Mucosa of stomach (tissue), 1 donor: Measurements from ENCODE around the gene WWC1.

Experiments used
- H3K27me3 ChIP-seq: one replicate; pipeline ENCODE4 v1.7.0; 2013; ENCODE audit warnings: mild to moderate bottlenecking, low read length; ENCODE audit not compliant: control insufficient read depth, insufficient read depth
- H3K36me3 ChIP-seq: one replicate; pipeline ENCODE4 v1.7.0; 2013; ENCODE audit warnings: low read length; ENCODE audit not compliant: control insufficient read depth, insufficient read depth
- H3K4me1 ChIP-seq: one replicate; pipeline ENCODE4 v1.7.0; 2013; ENCODE audit warnings: mild to moderate bottlenecking, low read length; ENCODE audit not compliant: control insufficient read depth, insufficient read depth
- H3K4me3 ChIP-seq: one replicate; pipeline ENCODE4 v1.7.0; 2013; ENCODE audit warnings: low read length
- H3K9ac ChIP-seq: one replicate; pipeline ENCODE4 v1.7.0; 2013; ENCODE audit warnings: mild to moderate bottlenecking, low read length, moderate library complexity
- H3K9me3 ChIP-seq: one replicate; pipeline ENCODE4 v1.7.0; 2013; ENCODE audit warnings: mild to moderate bottlenecking, low read length, moderate library complexity; ENCODE audit not compliant: control insufficient read depth
- donor health status: Pancreatic carcinoma.

WWC1 gene

GRCh38 chr5:168362097-168362885 lies 70.8 kb downstream of the WWC1 start:
- Histone ChIP-seq H3K4me1 (peaks cover 37% of the 10 kb centered on the region), H3K36me3 (no peaks in the 10 kb centered on the region), H3K4me3 (no peak overlapping the region), H3K27me3 (no peaks in the 10 kb centered on the region), H3K9me3 (no peaks in the 10 kb centered on the region), H3K9ac (no peak overlapping the region)

- H3K27me3 ChIP-seq: no peaks in the 10 kb centered on the region
- H3K4me1 ChIP-seq: peaks cover 37% of the 10 kb centered on the region
- no peak overlapping the region for H3K4me3 ChIP-seq
- H3K36me3 ChIP-seq: no peaks in the 10 kb centered on the region
- no peak overlapping the region for H3K9ac ChIP-seq
- H3K9me3 ChIP-seq: no peaks in the 10 kb centered on the region
Observed at GRCh38 chr5:168364151-168364661, 72.8 kb downstream of the WWC1 start.

- H3K9me3 ChIP-seq: no peaks in the 10 kb centered on the region
- H3K27me3 ChIP-seq: no peaks in the 10 kb centered on the region
- no peaks in the 10 kb centered on the region for H3K36me3 ChIP-seq
- H3K4me3 ChIP-seq: no peak overlapping the region
- no peak overlapping the region for H3K9ac ChIP-seq
- H3K4me1 ChIP-seq: peaks cover 37% of the 10 kb centered on the region
Observed at GRCh38 chr5:168364750-168365550, 73.5 kb downstream of the WWC1 start.

- Histone ChIP-seq H3K36me3 (no peaks in the 10 kb centered on the region), H3K27me3 (no peaks in the 10 kb centered on the region), H3K9me3 (no peaks in the 10 kb centered on the region), H3K4me1 (peaks cover 38% of the 10 kb centered on the region), H3K4me3 (no peak overlapping the region), H3K9ac (no peak overlapping the region)
Observed at GRCh38 chr5:168365581-168366081, 74.2 kb downstream of the WWC1 start.

GRCh38 chr5:168366116-168366515 lies 74.7 kb downstream of the WWC1 start:
- Histone ChIP-seq H3K27me3 (no peaks in the 10 kb centered on the region), H3K4me3 (no peak overlapping the region), H3K36me3 (no peaks in the 10 kb centered on the region), H3K9me3 (no peaks in the 10 kb centered on the region), H3K9ac (no peak overlapping the region), H3K4me1 (peaks cover 38% of the 10 kb centered on the region)

- no peak overlapping the region for H3K4me3 ChIP-seq
- no peaks in the 10 kb centered on the region for H3K27me3 ChIP-seq
- no peaks in the 10 kb centered on the region for H3K9me3 ChIP-seq
- no peak overlapping the region for H3K9ac ChIP-seq
- peaks cover 26% of the 10 kb centered on the region for H3K4me1 ChIP-seq
- H3K36me3 ChIP-seq: no peaks in the 10 kb centered on the region
Observed at GRCh38 chr5:168368854-168369253, 77.4 kb downstream of the WWC1 start.

- H3K9ac ChIP-seq: no peak overlapping the region
- no peaks in the 10 kb centered on the region for H3K27me3 ChIP-seq
- H3K9me3 ChIP-seq: no peaks in the 10 kb centered on the region
- H3K4me3 ChIP-seq: no peak overlapping the region
- H3K36me3 ChIP-seq: no peaks in the 10 kb centered on the region
- H3K4me1 ChIP-seq: peaks cover 7% of the 10 kb centered on the region
Observed at GRCh38 chr5:168370831-168371230, 79.4 kb downstream of the WWC1 start.

- Histone ChIP-seq H3K4me1 (peaks cover 6% of the 10 kb centered on the region), H3K4me3 (no peak overlapping the region), H3K9ac (no peak overlapping the region), H3K27me3 (no peaks in the 10 kb centered on the region), H3K9me3 (no peaks in the 10 kb centered on the region), H3K36me3 (no peaks in the 10 kb centered on the region)
Observed at GRCh38 chr5:168372356-168372946, 81.0 kb downstream of the WWC1 start.

GRCh38 chr5:168374532-168374931 lies 83.1 kb downstream of the WWC1 start:
- no peaks in the 10 kb centered on the region for H3K9me3 ChIP-seq

GRCh38 chr5:168375214-168375613 lies 83.8 kb downstream of the WWC1 start:
- Histone ChIP-seq H3K9me3 (no peaks in the 10 kb centered on the region), H3K27me3 (no peaks in the 10 kb centered on the region), H3K4me3 (no peak overlapping the region), H3K4me1 (peaks cover 6% of the 10 kb centered on the region), H3K36me3 (no peaks in the 10 kb centered on the region), H3K9ac (no peak overlapping the region)

More at GRCh38 chr5:168374532-168374931, 83.1 kb downstream of the WWC1 start:
- no peaks in the 10 kb centered on the region for H3K27me3 ChIP-seq
- H3K4me3 ChIP-seq: no peak overlapping the region
- peaks cover 6% of the 10 kb centered on the region for H3K4me1 ChIP-seq
- no peaks in the 10 kb centered on the region for H3K36me3 ChIP-seq
- H3K9ac ChIP-seq: no peak overlapping the region

- no peaks in the 10 kb centered on the region for H3K36me3 ChIP-seq
- H3K4me1 ChIP-seq: peaks cover 7% of the 10 kb centered on the region
- no peaks in the 10 kb centered on the region for H3K9me3 ChIP-seq
- no peak overlapping the region for H3K4me3 ChIP-seq
- H3K27me3 ChIP-seq: no peaks in the 10 kb centered on the region
- no peak overlapping the region for H3K9ac ChIP-seq
Observed at GRCh38 chr5:168377525-168377924, 86.1 kb downstream of the WWC1 start.

- no peaks in the 10 kb centered on the region for H3K27me3 ChIP-seq
- no peaks in the 10 kb centered on the region for H3K36me3 ChIP-seq
- H3K9ac ChIP-seq: no peak overlapping the region
- H3K9me3 ChIP-seq: no peaks in the 10 kb centered on the region
- peaks cover 9% of the 10 kb centered on the region for H3K4me1 ChIP-seq
- H3K4me3 ChIP-seq: no peak overlapping the region
Observed at GRCh38 chr5:168378741-168379140, 87.3 kb downstream of the WWC1 start.
